ENCODE results near the gene PLG.

The PLG gene

GRCh38 chr6:160764847-160765246 is 62.8 kb downstream of the PLG start:
- DNase-seq (ENCODE audit: low read depth): no peak
- H3K4me3 ChIP-seq (ENCODE audit: control insufficient read depth, low read depth, low read length): no peak overlapping the region
- no peak for TF ChIP-seq CTCF (IDR thresholded peaks at IDR 0.05; ENCODE audit: control insufficient read depth, insufficient read depth, low read depth, low read length, missing control alignments)

- no peak overlapping the region for H3K4me3 ChIP-seq (ENCODE audit: control insufficient read depth, low read depth, low read length)
- TF ChIP-seq CTCF (IDR thresholded peaks at IDR 0.05; ENCODE audit: control insufficient read depth, insufficient read depth, low read depth, low read length, missing control alignments): no peak
- no peak for DNase-seq (ENCODE audit: low read depth)
Measured at GRCh38 chr6:160765412-160765811, 63.4 kb downstream of the PLG start.

- DNase-seq (ENCODE audit: low read depth): no peak
- no peak for TF ChIP-seq CTCF (IDR thresholded peaks at IDR 0.05; ENCODE audit: control insufficient read depth, insufficient read depth, low read depth, low read length, missing control alignments)
- H3K4me3 ChIP-seq (ENCODE audit: control insufficient read depth, low read depth, low read length): no peak overlapping the region
Measured at GRCh38 chr6:160766657-160766988, 64.6 kb downstream of the PLG start.

- no peak for DNase-seq (ENCODE audit: low read depth)
- peak; percentile 83 for TF ChIP-seq CTCF (IDR thresholded peaks at IDR 0.05; ENCODE audit: control insufficient read depth, insufficient read depth, low read depth, low read length, missing control alignments)
- H3K4me3 ChIP-seq (ENCODE audit: control insufficient read depth, low read depth, low read length): peak overlapping the region; percentile 40
Measured at GRCh38 chr6:160766989-160767646, 65.1 kb downstream of the PLG start.

GRCh38 chr6:160767647-160768019 is 65.6 kb downstream of the PLG start:
- TF ChIP-seq CTCF (IDR thresholded peaks at IDR 0.05; ENCODE audit: control insufficient read depth, insufficient read depth, low read depth, low read length, missing control alignments): no peak
- no peak for DNase-seq (ENCODE audit: low read depth)
- H3K4me3 ChIP-seq (ENCODE audit: control insufficient read depth, low read depth, low read length): no peak overlapping the region

GRCh38 chr6:160768101-160768500 is 66.1 kb downstream of the PLG start:
- no peak overlapping the region for H3K4me3 ChIP-seq (ENCODE audit: control insufficient read depth, low read depth, low read length)
- no peak for DNase-seq (ENCODE audit: low read depth)
- no peak for TF ChIP-seq CTCF (IDR thresholded peaks at IDR 0.05; ENCODE audit: control insufficient read depth, insufficient read depth, low read depth, low read length, missing control alignments)

- H3K4me3 ChIP-seq (ENCODE audit: control insufficient read depth, low read depth, low read length): no peak overlapping the region
Measured at GRCh38 chr6:160774399-160774798, 72.4 kb downstream of the PLG start.

More at GRCh38 chr6:160774399-160774798, 72.4 kb downstream of the PLG start:
- no peak for DNase-seq (ENCODE audit: low read depth)
- no peak for TF ChIP-seq CTCF (IDR thresholded peaks at IDR 0.05; ENCODE audit: control insufficient read depth, insufficient read depth, low read depth, low read length, missing control alignments)
